ENCODE results near the gene STON2. TPM values are rescaled to one million over a fixed set of nuclear protein-coding genes. Genes with fewer than 3 reads are reported as not detected.
"Not testable (repeated sequence)": the region's sequence is repeated elsewhere in the genome, so short reads cannot be mapped to it uniquely, and the experiment has no call there.

STON2 gene
- total RNA-seq, 1 donor from 2014 or later, result not detected

GRCh38 chr14:81243499-81243898, 156.6 kb downstream of the STON2 start:
- ATAC-seq (ENCODE audit: low read depth), result no peak
- CTCF ChIA-PET, result no interaction called here
- Mint-ChIP-seq H3K4me3 (no peak overlapping the region), H3K27me3 (peaks cover 11% of the 10 kb centered on the region), H3K27ac (no peak overlapping the region), H3K9me3 (peaks cover 12% of the 10 kb centered on the region), H3K36me3 (ENCODE audit: low read depth) (peaks cover 4% of the 10 kb centered on the region), H3K4me1 (no peaks in the 10 kb centered on the region)
- no peak for TF ChIP-seq CTCF (IDR thresholded peaks at IDR 0.05)
- intact Hi-C loops (cut with micrococcal nuclease), result no loop called here
- POLR2A ChIA-PET, result no interaction called here
- DNase-seq, result no peak

GRCh38 chr14:81236849-81237248, 163.3 kb downstream of the STON2 start:
- H3K36me3 Mint-ChIP-seq (ENCODE audit: low read depth); intact Hi-C loops (cut with micrococcal nuclease); H3K4me1 Mint-ChIP-seq; H3K27ac Mint-ChIP-seq; POLR2A ChIA-PET; CTCF ChIA-PET; ATAC-seq (ENCODE audit: low read depth); H3K4me3 Mint-ChIP-seq; H3K9me3 Mint-ChIP-seq; DNase-seq; H3K27me3 Mint-ChIP-seq: not testable (repeated sequence)

- H3K4me1 Mint-ChIP-seq, result peaks cover 3% of the 10 kb centered on the region
- H3K36me3 Mint-ChIP-seq (ENCODE audit: low read depth), result no peaks in the 10 kb centered on the region
- ChIA-PET POLR2A (no interaction called here), CTCF (no interaction called here)
- peaks cover 2% of the 10 kb centered on the region for H3K27me3 Mint-ChIP-seq
- DNase-seq (no peak), ATAC-seq (ENCODE audit: low read depth) (no peak)
- peaks cover 6% of the 10 kb centered on the region for H3K9me3 Mint-ChIP-seq
- H3K4me3 Mint-ChIP-seq, result no peak overlapping the region
- intact Hi-C loops (cut with micrococcal nuclease), result no loop called here
- TF ChIP-seq CTCF (IDR thresholded peaks at IDR 0.05), result no peak
- H3K27ac Mint-ChIP-seq, result no peak overlapping the region
Measured at GRCh38 chr14:81236138-81236537, 164.0 kb downstream of the STON2 start.

GRCh38 chr14:81235096-81235495, 165.0 kb downstream of the STON2 start:
- H3K9me3 Mint-ChIP-seq, result peaks cover 6% of the 10 kb centered on the region
- ATAC-seq (ENCODE audit: low read depth) (no peak), DNase-seq (no peak)
- no peak overlapping the region for H3K4me3 Mint-ChIP-seq
- ChIA-PET POLR2A (interaction anchor here (0.6 kb wide), 1 partner anchor 14 kb away, joined by 3 read pairs; no protein-coding TSS in a partner anchor), CTCF (no interaction called here)
- peaks cover 3% of the 10 kb centered on the region for H3K4me1 Mint-ChIP-seq
- H3K36me3 Mint-ChIP-seq (ENCODE audit: low read depth), result no peaks in the 10 kb centered on the region
- no peak overlapping the region for H3K27ac Mint-ChIP-seq
- intact Hi-C loops (cut with micrococcal nuclease), result no loop called here
- no peak for TF ChIP-seq CTCF (IDR thresholded peaks at IDR 0.05)
- H3K27me3 Mint-ChIP-seq, result peaks cover 2% of the 10 kb centered on the region

GRCh38 chr14:81234278-81234677, 165.8 kb downstream of the STON2 start:
- intact Hi-C loops (cut with micrococcal nuclease), result no loop called here
- ATAC-seq (ENCODE audit: low read depth) (no peak), DNase-seq (no peak)
- Mint-ChIP-seq H3K36me3 (ENCODE audit: low read depth) (no peaks in the 10 kb centered on the region), H3K27me3 (no peaks in the 10 kb centered on the region), H3K9me3 (peaks cover 6% of the 10 kb centered on the region), H3K4me1 (peaks cover 3% of the 10 kb centered on the region), H3K27ac (no peak overlapping the region), H3K4me3 (no peak overlapping the region)
- POLR2A ChIA-PET, result interaction anchor here (0.9 kb wide), 1 partner anchor 13 kb away, joined by 11 read pairs; the partner anchor contains the start of gene GTF2A1
- TF ChIP-seq CTCF (IDR thresholded peaks at IDR 0.05), result no peak
- CTCF ChIA-PET, result no interaction called here

- POLR2A ChIA-PET, result interaction anchor here (0.9 kb wide), 1 partner anchor 13 kb away, joined by 11 read pairs; the partner anchor contains the start of gene GTF2A1
- DNase-seq, result no peak
Measured at GRCh38 chr14:81233615-81234014, 166.5 kb downstream of the STON2 start.

More at GRCh38 chr14:81233615-81234014, 166.5 kb downstream of the STON2 start:
- Mint-ChIP-seq H3K4me1 (peaks cover 3% of the 10 kb centered on the region), H3K36me3 (ENCODE audit: low read depth) (no peaks in the 10 kb centered on the region), H3K4me3 (no peak overlapping the region), H3K27me3 (no peaks in the 10 kb centered on the region), H3K9me3 (peaks cover 6% of the 10 kb centered on the region), H3K27ac (no peak overlapping the region)
- intact Hi-C loops (cut with micrococcal nuclease), result no loop called here
- CTCF ChIA-PET, result no interaction called here
- TF ChIP-seq CTCF (IDR thresholded peaks at IDR 0.05), result no peak
- ATAC-seq (ENCODE audit: low read depth), result no peak

Data from activated B cell treated with CpG ODN at 0.5 μM for 24 hours (primary cell).